ENCODE measurements around the gene RGS2. TPM values are rescaled to one million over a fixed set of nuclear protein-coding genes. Genes with fewer than 3 reads are reported as not detected.

The RGS2 gene
- total and polyA plus RNA-seq, 5 donors from 2014 or later: 19.7 to 156 (median 29.5) TPM

GRCh38 chr1:192795916-192796618 lies 12.8 kb upstream of the RGS2 start:
- Histone ChIP-seq H3K4me3 (ENCODE audit: low read depth, low read length) (no peak overlapping the region), H3K27ac (ENCODE audit: insufficient read depth, low read length, poor library complexity, severe bottlenecking) (no peak overlapping the region), H3K36me3 (ENCODE audit: control insufficient read depth, insufficient read depth, low read length) (no peaks in the 10 kb centered on the region), H3K4me1 (ENCODE audit: control insufficient read depth, insufficient read depth, low read length, poor library complexity, severe bottlenecking) (no peaks in the 10 kb centered on the region), H3K27me3 (ENCODE audit: control insufficient read depth, insufficient read depth, low read length) (no peaks in the 10 kb centered on the region), H3K9me3 (ENCODE audit: control insufficient read depth in 2 of 2, low read length in 2 of 2) (no peaks in the 10 kb centered on the region)
- ATAC-seq (ENCODE audit: low read depth in 2 of 2) (no peak), DNase-seq (no peak)
- H3K4me3 Mint-ChIP-seq: no peak overlapping the region
- H3K27ac Mint-ChIP-seq: no peak overlapping the region
- no peaks in the 10 kb centered on the region for H3K4me1 Mint-ChIP-seq
- peaks cover 0 to 1% (median 0%) of the 10 kb centered on the region in 7 donors for H3K9me3 Mint-ChIP-seq
- H3K27me3 Mint-ChIP-seq: no peaks in the 10 kb centered on the region
- no peaks in the 10 kb centered on the region for H3K36me3 Mint-ChIP-seq

GRCh38 chr1:192797143-192797542 lies 11.7 kb upstream of the RGS2 start:
- Histone ChIP-seq H3K27me3 (ENCODE audit: control insufficient read depth, insufficient read depth, low read length) (no peaks in the 10 kb centered on the region), H3K27ac (ENCODE audit: insufficient read depth, low read length, poor library complexity, severe bottlenecking) (no peak overlapping the region), H3K4me1 (ENCODE audit: control insufficient read depth, insufficient read depth, low read length, poor library complexity, severe bottlenecking) (no peaks in the 10 kb centered on the region), H3K4me3 (ENCODE audit: low read depth, low read length) (no peak overlapping the region), H3K9me3 (ENCODE audit: control insufficient read depth in 2 of 2, low read length in 2 of 2) (no peaks in the 10 kb centered on the region), H3K36me3 (ENCODE audit: control insufficient read depth, insufficient read depth, low read length) (no peaks in the 10 kb centered on the region)
- Mint-ChIP-seq H3K27ac (no peak overlapping the region), H3K4me3 (no peak overlapping the region), H3K36me3 (no peaks in the 10 kb centered on the region), H3K9me3 (peaks cover 0 to 1% (median 0%) of the 10 kb centered on the region in 7 donors), H3K27me3 (no peaks in the 10 kb centered on the region), H3K4me1 (no peaks in the 10 kb centered on the region)
- no peak for DNase-seq
- ATAC-seq (ENCODE audit: low read depth in 2 of 2): no peak

GRCh38 chr1:192797891-192798290 lies 10.9 kb upstream of the RGS2 start:
- Histone ChIP-seq H3K27ac (ENCODE audit: insufficient read depth, low read length, poor library complexity, severe bottlenecking) (no peak overlapping the region), H3K27me3 (ENCODE audit: control insufficient read depth, insufficient read depth, low read length) (no peaks in the 10 kb centered on the region), H3K4me1 (ENCODE audit: control insufficient read depth, insufficient read depth, low read length, poor library complexity, severe bottlenecking) (no peaks in the 10 kb centered on the region), H3K9me3 (ENCODE audit: control insufficient read depth in 2 of 2, low read length in 2 of 2) (no peaks in the 10 kb centered on the region), H3K36me3 (ENCODE audit: control insufficient read depth, insufficient read depth, low read length) (no peaks in the 10 kb centered on the region), H3K4me3 (ENCODE audit: low read depth, low read length) (no peak overlapping the region)
- DNase-seq: no peak
- H3K36me3 Mint-ChIP-seq: no peaks in the 10 kb centered on the region
- peaks cover 0 to 1% (median 0%) of the 10 kb centered on the region in 7 donors for H3K9me3 Mint-ChIP-seq
- H3K27ac Mint-ChIP-seq: no peak overlapping the region
- no peak for ATAC-seq (ENCODE audit: low read depth in 2 of 2)
- no peaks in the 10 kb centered on the region for H3K27me3 Mint-ChIP-seq
- no peak overlapping the region for H3K4me3 Mint-ChIP-seq
- H3K4me1 Mint-ChIP-seq: no peaks in the 10 kb centered on the region

GRCh38 chr1:192801451-192801850 lies 7.4 kb upstream of the RGS2 start:
- DNase-seq: no peak
- no peak overlapping the region for H3K27ac ChIP-seq (ENCODE audit: insufficient read depth, low read length, poor library complexity, severe bottlenecking)
- Mint-ChIP-seq H3K4me3 (no peak overlapping the region), H3K27me3 (no peaks in the 10 kb centered on the region), H3K9me3 (no peaks in the 10 kb centered on the region), H3K36me3 (no peaks in the 10 kb centered on the region), H3K4me1 (peaks cover 5 to 7% (median 7%) of the 10 kb centered on the region in 4 donors), H3K27ac (no peak overlapping the region)
- H3K27me3 ChIP-seq (ENCODE audit: control insufficient read depth, insufficient read depth, low read length): no peaks in the 10 kb centered on the region
- peaks cover 4% of the 10 kb centered on the region for H3K4me1 ChIP-seq (ENCODE audit: control insufficient read depth, insufficient read depth, low read length, poor library complexity, severe bottlenecking)
- H3K9me3 ChIP-seq (ENCODE audit: control insufficient read depth in 2 of 2, low read length in 2 of 2): no peaks in the 10 kb centered on the region
- H3K36me3 ChIP-seq (ENCODE audit: control insufficient read depth, insufficient read depth, low read length): no peaks in the 10 kb centered on the region
- ATAC-seq (ENCODE audit: low read depth in 2 of 2): no peak
- H3K4me3 ChIP-seq (ENCODE audit: low read depth, low read length): no peak overlapping the region

- H3K9me3 ChIP-seq (ENCODE audit: control insufficient read depth in 2 of 2, low read length in 2 of 2): no peaks in the 10 kb centered on the region
- Mint-ChIP-seq H3K27ac (no peak overlapping the region), H3K4me1 (peaks cover 13 to 15% (median 14%) of the 10 kb centered on the region in 4 donors), H3K9me3 (no peaks in the 10 kb centered on the region), H3K4me3 (no peak overlapping the region), H3K27me3 (no peaks in the 10 kb centered on the region), H3K36me3 (no peaks in the 10 kb centered on the region)
- ATAC-seq (ENCODE audit: low read depth in 2 of 2) (no peak), DNase-seq (no peak)
- no peaks in the 10 kb centered on the region for H3K36me3 ChIP-seq (ENCODE audit: control insufficient read depth, insufficient read depth, low read length)
- no peak overlapping the region for H3K27ac ChIP-seq (ENCODE audit: insufficient read depth, low read length, poor library complexity, severe bottlenecking)
- peaks cover 13% of the 10 kb centered on the region for H3K4me1 ChIP-seq (ENCODE audit: control insufficient read depth, insufficient read depth, low read length, poor library complexity, severe bottlenecking)
- no peaks in the 10 kb centered on the region for H3K27me3 ChIP-seq (ENCODE audit: control insufficient read depth, insufficient read depth, low read length)
- H3K4me3 ChIP-seq (ENCODE audit: low read depth, low read length): no peak overlapping the region
Observed at GRCh38 chr1:192802406-192802805, 6.4 kb upstream of the RGS2 start.

- Mint-ChIP-seq H3K27ac (no peak overlapping the region), H3K4me1 (peaks cover 17 to 23% (median 22%) of the 10 kb centered on the region in 4 donors), H3K4me3 (no peak overlapping the region)
Observed at GRCh38 chr1:192803501-192803900, 5.3 kb upstream of the RGS2 start.

GRCh38 chr1:192805832-192806323 lies 3.0 kb upstream of the RGS2 start:
- peak overlapping the region in 2 of 4 donors; percentile 18 to 68 for H3K4me3 Mint-ChIP-seq
- peaks cover 23 to 38% (median 32%) of the 10 kb centered on the region in 4 donors for H3K4me1 Mint-ChIP-seq
- H3K9me3 ChIP-seq (ENCODE audit: control insufficient read depth in 2 of 2, low read length in 2 of 2): no peaks in the 10 kb centered on the region
- DNase-seq (peak; percentile 6 to 77 (median 70)), ATAC-seq (ENCODE audit: low read depth in 2 of 2) (peak; percentile 29 to 33)
- H3K4me3 ChIP-seq (ENCODE audit: low read depth, low read length): no peak overlapping the region
- no peaks in the 10 kb centered on the region for H3K27me3 ChIP-seq (ENCODE audit: control insufficient read depth, insufficient read depth, low read length)
- H3K36me3 ChIP-seq (ENCODE audit: control insufficient read depth, insufficient read depth, low read length): peaks cover 1% of the 10 kb centered on the region
- peaks cover 30% of the 10 kb centered on the region for H3K4me1 ChIP-seq (ENCODE audit: control insufficient read depth, insufficient read depth, low read length, poor library complexity, severe bottlenecking)
- H3K36me3 Mint-ChIP-seq: no peaks in the 10 kb centered on the region
- H3K27ac ChIP-seq (ENCODE audit: insufficient read depth, low read length, poor library complexity, severe bottlenecking): peak overlapping the region; percentile 78
- H3K9me3 Mint-ChIP-seq: no peaks in the 10 kb centered on the region
- no peak overlapping the region for H3K27ac Mint-ChIP-seq
- H3K27me3 Mint-ChIP-seq: no peaks in the 10 kb centered on the region

More at GRCh38 chr1:192803501-192803900, 5.3 kb upstream of the RGS2 start:
- H3K4me3 ChIP-seq (ENCODE audit: low read depth, low read length): no peak overlapping the region
- no peaks in the 10 kb centered on the region for H3K9me3 ChIP-seq (ENCODE audit: control insufficient read depth in 2 of 2, low read length in 2 of 2)
- H3K27me3 ChIP-seq (ENCODE audit: control insufficient read depth, insufficient read depth, low read length): no peaks in the 10 kb centered on the region
- Mint-ChIP-seq H3K36me3 (no peaks in the 10 kb centered on the region), H3K27me3 (no peaks in the 10 kb centered on the region), H3K9me3 (no peaks in the 10 kb centered on the region)
- no peak for DNase-seq
- no peak overlapping the region for H3K27ac ChIP-seq (ENCODE audit: insufficient read depth, low read length, poor library complexity, severe bottlenecking)
- H3K36me3 ChIP-seq (ENCODE audit: control insufficient read depth, insufficient read depth, low read length): no peaks in the 10 kb centered on the region
- ATAC-seq (ENCODE audit: low read depth in 2 of 2): no peak
- peaks cover 24% of the 10 kb centered on the region for H3K4me1 ChIP-seq (ENCODE audit: control insufficient read depth, insufficient read depth, low read length, poor library complexity, severe bottlenecking)
